ENCODE results near the gene RANGAP1. TPM values are rescaled to one million over a fixed set of nuclear protein-coding genes. Genes with fewer than 3 reads are reported as not detected.
"Not testable (repeated sequence)": the region's sequence is repeated elsewhere in the genome, so short reads cannot be mapped to it uniquely, and the experiment has no call there.

RANGAP1 gene
- polyA plus RNA-seq, 3 donors: 59.1 to 62.9 (median 61.2) TPM

DNA sequence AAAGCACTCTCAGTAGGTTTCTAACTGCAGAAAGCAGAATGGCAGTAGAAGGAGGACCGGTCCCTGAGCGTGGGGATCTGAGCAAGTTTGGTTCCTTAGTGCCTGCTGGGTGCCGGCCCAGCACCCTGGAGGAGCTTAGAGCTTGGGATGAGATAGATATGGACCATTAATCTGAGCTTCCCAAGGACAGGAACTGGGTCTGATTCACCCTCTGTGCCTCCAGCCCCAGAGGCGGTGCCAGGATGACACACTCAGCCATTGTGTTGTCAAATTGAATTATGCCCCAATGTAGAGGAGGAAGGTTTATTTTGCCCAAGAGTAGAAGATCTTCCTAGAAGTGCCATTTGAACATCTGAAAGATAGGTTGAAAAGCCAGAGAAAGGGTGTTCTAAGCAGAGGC lies 19.7 kb upstream of the RANGAP1 start:
- no peak for DNase-seq

DNA sequence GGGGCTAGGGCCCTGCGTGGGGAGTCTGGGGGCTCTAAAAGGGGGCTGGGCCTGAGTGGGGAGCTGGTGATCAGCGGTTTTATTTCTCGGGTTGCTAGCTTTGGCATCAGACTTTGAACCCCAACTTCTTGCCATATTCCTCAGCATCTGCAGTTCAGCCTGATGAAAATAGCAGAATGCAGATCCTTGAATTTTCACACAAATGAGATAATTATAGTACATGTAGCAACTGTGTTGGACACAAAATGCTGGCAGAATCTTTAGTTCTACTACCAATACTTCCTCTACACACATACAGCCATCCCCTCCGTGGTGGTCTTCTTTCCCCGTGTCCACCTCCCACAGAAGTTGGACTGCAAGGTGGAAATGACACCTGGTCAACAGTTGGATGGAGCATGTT lies 16.8 kb upstream of the RANGAP1 start:
- DNase-seq: no peak

DNA sequence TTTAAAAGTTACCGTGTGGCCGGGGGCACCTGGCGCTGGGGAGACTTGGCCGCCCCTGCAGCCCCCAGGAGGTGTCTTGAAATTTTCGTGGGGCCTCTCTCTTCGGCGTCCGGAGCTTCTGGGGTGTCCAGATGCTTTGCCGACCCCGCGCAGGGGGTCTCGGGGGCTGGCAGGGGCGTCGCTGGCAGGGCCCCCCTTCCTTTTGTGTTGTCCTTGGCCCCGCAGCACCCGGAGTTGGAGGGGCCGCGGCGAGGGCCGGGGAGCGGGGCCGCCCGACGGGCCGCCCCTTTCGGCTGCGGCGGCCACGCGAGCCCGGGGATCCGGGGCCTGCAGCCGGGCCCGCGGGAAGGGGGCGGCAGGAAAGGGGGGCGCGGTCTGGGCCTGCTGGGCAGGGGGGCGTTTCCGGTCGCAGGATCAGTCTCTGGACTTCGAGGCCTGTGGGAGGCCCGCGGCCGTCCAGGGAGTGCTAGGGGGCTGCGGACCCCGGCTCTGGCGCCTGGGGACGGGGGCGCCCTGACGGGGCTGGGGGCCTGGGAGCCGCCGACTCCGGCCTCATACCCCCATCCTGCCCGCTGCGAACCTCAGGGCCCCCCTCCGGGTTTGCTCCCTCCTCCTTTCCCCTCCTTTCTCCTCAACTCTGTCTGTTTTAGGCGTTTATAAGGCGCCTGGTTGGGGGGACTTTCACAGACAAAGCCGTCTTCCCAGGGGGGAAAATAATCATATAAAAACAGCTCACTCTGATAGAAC lies 16.2 kb upstream of the RANGAP1 start:
- DNase-seq: no peak

DNA sequence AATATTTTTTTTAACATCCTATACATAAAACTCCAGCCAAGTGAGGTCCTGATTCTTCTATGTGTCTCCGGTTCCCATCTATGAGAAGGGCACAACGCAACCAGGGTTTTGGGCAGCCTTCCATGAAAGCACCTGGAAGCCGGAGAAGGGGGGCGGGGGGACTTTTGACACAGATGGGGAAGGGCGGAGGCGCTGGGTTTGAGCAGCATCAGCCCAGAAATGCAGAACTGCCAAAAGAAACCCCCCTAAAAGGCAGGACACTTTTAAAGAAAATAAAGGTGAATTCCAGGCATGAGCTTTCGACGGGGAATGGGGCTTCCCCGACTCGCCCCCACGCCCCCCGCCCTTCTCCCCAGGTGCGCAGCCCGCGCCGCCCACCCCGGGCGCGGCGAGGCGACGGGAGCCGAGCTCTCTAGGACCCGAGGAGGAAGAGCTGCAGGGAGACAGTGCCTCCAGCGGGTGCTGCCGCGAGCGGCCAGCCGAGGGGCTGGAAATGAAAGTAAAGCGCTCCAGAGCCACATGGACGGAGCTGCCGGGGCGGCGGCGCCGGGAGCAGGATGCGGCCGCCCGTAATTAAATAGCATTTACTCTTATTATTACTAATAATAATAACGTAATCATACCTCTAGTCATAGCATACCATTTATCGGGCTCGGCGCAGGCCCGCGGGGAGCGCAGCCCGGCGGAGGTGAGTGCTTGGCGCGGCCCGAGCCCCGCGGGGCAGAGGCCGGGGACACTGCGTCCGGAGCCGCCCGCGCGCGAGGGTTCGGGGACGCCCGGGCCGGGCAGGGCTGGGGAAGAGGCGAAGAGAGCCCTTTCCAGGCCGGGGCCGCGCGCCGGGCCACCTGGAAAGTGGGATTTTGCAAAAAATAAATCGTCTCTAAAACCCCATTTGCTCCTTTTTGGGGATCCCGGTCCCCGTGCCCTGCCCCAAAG lies 15.4 kb upstream of the RANGAP1 start, which contains the start of gene ZC3H7B:
Gene ZC3H7B (plus strand): TSS at position 441 of the 936 bp plus-strand sequence. CDS start 19,136 bp downstream, outside the sequence.
- peak; percentile 87 for DNase-seq

DNA sequence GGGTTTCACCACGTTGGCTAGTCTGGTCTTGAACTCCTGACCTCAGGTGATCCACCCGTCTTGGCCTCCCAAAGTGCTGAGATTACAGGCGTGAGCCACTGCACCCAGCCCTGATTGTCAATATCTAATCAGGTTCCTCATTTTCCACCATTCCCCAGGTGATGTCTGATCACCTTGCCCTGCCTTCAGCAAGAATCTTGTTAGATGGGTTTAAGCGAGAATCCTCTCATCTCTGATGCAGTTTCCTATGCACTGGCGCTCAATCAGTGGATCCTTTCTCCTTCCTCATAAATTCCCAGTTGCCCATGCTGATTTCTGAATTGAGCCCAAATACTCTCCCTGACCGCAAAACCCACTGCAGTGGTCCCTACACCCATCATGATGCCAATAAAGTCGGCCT lies 14.7 kb upstream of the RANGAP1 start:
- DNase-seq: no peak

DNA sequence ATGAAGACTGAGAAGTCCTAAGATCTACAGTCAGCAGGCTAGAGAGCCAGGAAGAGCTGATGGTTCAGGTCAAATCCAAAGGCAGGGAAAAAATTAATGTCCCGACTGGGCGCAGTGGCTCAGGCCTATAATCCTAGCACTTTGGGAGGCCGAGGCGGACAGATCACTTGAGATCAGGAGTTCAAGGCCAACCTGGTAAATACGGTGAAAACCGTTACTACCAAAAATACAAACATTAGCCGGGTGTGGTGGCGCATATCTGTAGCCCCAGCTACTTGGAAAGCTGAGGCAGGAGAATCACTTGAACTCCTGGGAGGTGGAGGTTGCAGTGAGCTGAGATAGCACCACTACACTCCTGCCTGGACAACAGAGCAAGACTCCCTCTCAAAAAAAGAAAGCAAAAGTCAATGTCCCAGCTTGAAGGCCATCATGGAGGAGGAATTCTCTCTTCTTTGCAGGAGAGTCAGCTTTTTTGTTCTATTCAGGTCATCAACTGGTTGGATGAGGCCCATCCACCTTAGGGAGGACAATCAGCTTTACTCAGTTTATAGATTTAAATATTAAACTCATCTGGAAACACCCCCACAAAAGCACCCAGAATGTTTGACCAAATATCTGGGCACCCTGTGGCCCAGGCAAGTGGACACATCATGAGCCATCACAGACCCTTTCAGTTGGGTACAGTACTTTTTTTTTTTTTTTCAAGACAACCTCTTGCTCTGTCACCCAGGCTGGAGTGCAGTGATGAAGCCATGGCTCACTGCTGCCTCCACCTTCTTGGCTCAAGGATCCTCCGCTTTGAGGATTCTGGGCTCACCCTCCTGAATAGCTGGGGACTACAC lies 11.1 kb upstream of the RANGAP1 start:
- DNase-seq: no peak

DNA sequence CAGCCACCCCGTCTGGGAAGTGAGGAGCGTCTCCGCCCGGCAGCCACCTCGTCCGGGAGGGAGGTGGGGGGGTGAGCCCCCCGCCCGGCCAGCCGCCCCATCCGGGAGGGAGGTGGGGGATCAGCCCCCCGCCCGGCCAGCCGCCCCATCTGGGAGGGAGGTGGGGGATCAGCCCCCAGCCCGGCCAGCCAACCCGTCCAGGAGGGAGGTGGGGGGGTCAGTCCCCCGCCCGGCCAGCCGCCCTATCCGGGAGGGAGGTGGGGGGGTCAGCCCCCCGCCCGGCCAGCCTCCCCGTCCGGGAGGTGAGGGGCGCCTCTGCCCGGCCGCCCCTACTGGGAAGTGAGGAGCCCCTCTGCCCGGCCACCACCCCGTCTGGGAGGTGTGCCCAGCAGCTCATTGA lies 8.8 kb upstream of the RANGAP1 start:
- not testable (repeated sequence) for DNase-seq

DNA sequence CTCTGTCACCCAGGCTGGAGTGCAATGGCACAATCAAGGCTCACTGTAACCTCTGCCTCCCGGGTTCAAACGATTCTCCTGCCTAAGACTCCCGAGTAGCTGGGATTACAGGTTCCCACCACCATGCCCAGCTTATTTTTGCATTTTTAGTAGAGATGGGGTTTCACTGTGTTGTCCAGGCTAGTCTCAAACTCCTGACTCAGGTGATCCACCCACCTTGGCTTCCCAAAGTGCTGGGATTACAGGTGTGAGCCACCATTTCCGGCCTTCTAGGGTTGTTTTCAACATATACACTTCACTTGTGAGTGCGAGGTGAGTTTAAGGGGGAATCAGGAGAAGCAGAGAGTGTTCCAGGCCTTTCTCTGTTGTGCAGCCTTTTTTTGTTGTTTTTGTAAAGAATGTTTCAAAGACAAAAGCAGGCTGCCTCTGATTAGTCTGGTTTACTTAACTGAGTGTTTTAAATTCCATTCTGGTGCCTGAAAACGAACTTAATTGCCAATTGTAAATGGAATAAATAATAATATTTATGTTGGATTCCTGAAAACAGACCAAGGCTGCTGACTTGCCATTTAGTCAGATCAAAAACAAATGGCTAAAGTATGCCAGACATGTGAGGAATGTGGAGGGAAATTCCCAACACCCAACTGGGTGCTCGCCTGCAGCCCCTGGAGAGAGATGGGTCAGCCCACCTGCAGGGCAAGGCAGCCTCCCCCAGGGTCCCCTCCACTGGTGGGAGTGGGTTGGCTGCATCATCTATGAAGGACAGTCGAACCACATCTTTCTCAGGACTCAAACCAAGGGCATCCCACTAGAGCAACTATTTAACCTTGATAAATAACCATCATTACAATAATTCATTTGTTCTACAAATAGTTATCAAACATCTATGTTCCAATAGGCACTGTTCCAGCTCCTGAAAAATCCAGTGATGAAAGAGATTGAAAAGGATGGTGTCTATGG lies 4.6 kb upstream of the RANGAP1 start:
- no peak for DNase-seq

DNA sequence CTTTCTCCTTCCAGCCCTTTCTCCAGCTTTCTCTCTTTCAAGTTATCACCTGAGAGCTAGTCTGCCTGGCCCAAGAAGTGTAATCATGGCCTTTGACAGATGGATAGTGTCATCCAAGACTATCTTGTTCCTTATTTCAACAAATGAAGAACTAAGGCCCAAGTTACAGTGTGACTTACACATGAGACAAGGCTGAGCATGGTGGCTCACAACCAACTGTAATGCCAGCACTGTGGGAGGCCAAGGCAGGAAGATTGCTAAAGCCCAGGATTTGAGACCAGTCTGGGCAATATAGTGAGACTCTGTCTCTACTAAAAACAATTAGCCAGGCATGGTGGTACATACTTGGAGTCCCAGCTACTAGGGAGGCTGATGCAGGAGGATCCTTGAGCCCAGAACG lies 3.7 kb upstream of the RANGAP1 start:
- DNase-seq: no peak

DNA sequence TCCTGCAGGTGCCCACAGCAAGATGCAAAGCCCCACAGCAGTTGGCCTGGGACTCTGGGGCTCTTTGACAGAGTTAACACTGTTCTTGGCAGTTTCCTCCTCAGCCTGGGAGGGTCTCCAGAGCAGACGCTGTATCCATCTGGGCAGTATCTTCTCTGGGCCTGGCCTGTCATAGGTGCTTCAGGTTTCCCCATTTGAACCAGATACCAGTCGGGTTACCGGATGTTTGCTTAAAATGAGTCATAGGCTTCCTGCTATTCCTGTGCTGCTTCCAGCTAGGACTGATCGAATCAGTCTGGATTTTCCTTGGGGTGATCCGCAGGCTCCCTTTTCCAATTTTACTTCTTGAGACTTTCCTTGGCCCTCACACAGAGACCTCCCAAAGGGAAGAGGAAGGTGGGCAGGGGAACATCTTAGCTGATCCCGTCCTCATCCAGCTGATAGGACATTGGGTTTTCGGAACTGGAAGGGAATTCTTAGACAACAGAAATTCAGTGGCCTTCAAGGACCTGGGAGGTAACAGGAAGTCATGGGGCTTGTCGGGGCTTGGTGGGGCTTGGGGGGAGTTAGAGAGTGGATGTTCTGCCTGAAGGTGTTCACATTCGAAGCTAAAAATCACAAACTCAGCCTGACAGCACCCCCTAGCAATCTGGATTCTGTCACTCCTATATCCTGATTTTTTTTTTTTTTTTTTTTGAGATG lies 2.4 kb upstream of the RANGAP1 start:
- DNase-seq: no peak

DNA sequence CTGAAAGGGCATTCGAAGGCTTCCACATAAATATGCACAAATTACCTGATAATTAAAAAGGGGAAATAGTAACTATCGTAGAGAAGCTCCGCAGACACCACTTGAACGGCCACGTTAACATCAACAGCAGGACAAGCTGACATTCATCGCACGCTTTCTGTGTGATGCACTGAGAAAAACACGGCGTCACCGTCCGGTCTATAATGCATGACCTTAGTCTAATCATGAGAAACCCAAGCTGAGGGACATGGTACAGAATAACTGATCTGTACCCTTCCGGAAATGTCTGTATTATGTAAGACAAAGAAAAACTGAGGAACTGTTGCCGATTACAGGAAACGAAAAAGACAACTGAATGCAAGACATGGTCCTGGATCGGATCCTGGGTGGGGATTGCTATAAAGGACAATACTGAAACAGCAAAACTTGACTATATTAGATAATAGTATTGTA lies 678 bp upstream of the RANGAP1 start:
- no peak for DNase-seq

DNA sequence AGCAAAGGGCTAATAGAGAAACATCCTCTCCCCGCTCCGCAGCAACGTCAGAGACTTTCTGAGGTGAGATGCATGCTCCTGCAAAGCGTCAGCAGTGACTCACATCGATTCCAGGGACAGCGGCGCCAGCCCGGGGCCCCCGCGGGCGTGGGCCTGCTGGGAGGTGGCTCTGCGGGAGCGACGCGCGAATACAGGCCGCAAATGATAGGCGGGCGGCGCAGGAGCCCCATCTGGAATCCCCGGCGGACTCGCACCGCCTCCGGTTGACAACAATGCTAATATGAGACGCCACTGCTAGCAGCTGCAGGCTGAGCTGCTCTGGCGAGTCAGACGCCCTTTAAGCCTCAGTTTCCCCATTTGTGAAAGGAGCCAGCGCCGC lies 557 bp downstream of the RANGAP1 start:
- no peak for DNase-seq

DNA sequence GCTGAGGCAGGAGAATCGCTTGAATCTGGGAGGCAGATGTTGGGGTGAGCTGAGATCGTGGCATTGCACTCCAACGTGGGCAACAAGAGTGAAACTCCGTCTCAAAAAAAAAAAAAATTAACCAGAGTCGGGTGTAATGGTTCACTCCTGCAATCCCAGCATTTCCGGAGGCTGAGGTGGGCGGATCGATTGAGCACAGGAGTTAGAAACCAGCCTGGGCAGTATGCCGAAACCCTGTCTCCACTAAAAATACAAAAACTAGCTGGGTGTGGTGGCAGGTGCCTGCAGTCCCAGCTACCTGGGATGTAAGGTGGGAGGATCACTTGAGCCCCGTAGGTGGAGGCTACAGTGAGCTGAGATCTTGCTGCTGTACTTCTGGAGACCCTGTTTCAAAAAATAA lies 1.5 kb downstream of the RANGAP1 start:
- no peak for DNase-seq

DNA sequence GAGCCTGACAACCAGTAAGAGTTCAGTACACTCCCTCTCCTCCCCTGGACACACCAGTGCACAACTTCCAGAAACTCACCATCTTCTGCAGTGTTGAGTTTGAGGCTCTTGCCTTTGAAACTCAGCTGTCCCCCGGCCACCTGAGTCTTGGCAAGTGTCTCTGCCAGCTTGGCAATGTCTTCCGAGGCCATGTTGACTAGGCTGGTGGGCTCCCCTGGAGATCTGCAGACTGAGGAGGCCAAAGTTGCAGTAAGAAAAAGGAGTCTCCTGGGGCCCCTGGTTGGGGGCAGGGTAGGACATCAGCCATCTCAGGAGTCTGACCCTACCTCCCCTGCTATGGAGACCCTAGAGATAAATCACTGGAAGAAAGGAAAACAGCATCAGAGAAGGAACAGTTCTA lies 5.1 kb downstream of the RANGAP1 start:
- DNase-seq: no peak

DNA sequence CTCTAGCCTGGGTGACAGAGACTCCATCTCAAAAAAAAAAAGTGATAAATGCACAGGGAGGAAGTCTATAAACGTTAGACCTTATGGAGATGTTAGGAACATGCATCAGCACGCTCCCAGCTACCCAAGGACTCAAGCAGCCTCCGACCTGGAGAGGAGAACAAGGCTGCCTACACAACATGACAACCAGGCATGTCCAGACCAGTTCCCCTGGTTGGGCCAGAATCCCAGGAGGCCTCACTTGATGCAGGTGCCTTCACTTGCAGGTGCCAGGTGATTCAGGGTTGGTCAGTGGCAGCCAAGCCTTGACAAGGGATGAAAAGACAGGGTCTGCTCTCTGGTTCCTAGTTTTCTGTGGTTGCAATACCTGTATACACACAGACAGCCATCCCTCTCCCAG lies 5.9 kb downstream of the RANGAP1 start:
- no peak for DNase-seq

DNA sequence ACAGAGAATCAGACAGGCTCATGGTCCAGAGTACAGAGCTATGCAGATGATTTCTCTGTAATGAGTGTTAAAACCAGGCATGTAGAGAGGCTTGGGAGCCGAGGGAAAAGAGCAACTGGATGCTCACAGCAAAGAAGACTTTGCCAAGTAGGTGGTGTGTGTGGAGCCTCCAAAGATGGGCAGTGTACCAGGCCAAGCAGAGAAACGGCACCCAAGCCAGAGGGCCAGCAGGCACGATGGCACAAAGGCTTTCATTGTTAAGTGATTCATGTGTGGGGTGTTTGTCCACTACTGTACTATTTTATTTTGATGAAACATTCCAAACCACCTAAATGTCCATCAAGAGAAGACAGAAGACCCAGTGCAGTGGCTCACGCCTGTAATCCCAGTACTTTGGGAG lies 11.1 kb downstream of the RANGAP1 start:
- DNase-seq: no peak

DNA sequence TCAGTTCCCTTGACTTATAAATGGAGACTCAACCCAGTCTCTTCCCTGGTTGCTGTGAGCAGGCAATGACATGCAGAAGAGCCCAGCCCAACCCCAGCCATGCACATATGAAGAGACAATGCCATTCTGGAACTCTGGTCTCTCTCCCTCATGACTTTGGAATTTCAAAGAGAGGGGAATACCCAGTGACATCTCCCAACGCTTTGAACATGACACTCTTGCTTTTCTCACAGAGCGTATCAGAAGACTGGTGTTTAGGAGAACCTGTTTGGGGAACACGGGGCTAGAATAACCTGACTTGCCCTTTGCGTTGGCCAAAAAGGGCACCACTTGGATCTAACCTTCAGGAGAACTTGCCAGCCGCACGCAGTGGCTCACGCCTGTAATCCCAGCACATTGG lies 12.9 kb downstream of the RANGAP1 start:
- no peak for DNase-seq

DNA sequence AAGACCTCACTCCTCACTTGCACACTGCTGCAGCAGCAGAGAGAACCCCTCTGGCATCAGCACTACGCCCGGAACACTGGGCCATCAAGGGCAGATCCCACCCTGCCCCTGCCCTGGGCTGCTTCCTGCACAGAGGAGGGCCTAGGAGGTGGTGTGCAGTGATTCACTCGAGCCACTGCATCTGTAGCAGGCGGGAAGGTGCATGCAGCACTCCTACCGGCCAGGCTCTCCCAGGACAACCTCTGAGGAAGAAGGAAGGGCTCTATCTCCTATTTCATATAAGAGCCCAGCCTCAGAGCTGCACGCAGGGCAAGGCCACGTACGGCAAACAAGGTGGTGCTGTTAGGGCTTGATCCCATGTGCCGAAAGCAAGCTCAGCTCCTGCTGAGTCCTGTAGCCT lies 14.2 kb downstream of the RANGAP1 start:
- DNase-seq: no peak

DNA sequence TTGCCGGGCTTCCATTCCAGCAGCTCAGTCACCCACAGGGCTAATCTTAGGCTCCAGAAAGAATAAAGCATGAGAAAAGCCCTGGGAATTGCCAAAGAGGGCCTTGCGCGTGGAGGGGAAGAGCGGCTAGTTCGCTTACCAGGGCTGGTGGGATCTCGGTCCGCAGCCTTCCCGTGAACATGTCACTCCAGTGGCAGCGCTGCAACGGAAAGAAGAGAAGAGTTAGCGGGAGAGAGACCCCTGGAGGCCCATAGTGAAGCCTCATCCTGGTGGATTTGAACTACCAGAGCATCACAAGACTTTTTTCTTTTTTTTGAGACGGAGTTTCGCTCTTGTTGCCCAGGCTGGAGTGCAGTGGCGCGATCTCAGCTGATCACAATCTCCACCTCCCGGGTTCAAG lies 18.0 kb downstream of the RANGAP1 start:
- DNase-seq: no peak

DNA sequence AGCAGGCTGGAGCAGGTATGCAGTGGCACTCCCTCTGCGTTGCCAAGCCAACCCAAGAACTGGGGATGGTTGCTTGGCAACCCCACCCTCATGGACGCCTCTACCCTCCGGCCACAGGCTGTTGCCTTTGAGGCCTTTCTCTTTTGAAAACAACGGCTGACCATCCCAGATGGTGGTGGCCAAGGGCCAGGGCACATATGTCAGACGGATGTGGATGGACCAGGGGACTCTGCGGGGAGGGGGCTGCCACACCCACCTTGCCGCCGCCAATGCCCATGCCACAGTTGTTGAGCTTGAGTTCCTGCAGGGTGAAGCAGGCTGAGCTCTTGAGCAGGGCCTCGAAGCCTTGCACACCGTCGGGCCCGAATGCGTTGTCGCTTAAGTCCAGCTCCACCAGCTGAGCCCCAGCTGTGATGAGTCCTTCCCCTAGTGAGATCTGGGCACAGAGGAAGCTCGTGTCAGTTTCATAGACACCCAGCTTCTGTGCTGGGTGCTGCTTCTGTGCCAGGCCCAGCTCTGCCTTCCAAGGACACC lies 21.5 kb downstream of the RANGAP1 start:
- no peak for DNase-seq

All from renal pelvis (tissue), 4 donors.